ENCODE results near the gene TOPAZ1. TPM values are rescaled to one million over a fixed set of nuclear protein-coding genes. Genes with fewer than 3 reads are reported as not detected.
A peak's percentile ranks its signal among the peaks of the same experiment; 100 is the strongest.

TOPAZ1 gene
- total RNA-seq, 1 donor from 2014 or later, result not detected

DNA sequence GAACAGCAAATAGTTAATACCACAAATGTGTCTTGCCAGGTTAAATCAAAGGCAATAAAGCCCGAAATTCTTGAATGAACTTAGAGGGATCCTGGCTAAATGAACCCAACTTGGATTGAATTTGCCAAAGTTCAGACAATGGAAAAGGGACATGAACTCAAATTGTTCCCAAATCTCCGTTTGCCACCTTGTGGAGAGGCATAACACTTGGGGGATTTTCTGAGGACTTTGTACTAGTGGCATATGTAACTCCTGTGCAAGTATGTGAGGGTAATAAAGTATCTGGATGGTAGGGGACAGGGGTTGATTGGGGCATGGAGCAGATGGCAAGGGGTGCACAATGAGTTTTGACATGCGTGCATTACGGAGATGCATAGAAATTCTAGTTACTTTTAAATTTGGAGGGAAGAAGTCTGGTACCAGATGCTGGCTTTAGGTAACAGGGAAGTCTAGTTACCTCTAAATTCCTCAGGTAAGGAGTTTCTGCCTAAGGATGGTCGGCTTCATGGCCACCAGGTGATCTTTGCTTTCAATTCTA is 95.6 kb downstream of the TOPAZ1 start:
- H3K27me3 Mint-ChIP-seq (ENCODE audit: low read depth), result peaks cover 13% of the 10 kb centered on the region
- H3K27ac Mint-ChIP-seq (ENCODE audit: unreplicated experiment), result peak overlapping the region; percentile 100
- DNase-seq (ENCODE audit: low read depth, low spot score), result no peak
- peaks cover 31% of the 10 kb centered on the region for H3K4me1 Mint-ChIP-seq
- H3K36me3 Mint-ChIP-seq (ENCODE audit: low read depth), result peaks cover 3% of the 10 kb centered on the region
- H3K9me3 Mint-ChIP-seq, result no peaks in the 10 kb centered on the region
- TF ChIP-seq, protein P1, sequence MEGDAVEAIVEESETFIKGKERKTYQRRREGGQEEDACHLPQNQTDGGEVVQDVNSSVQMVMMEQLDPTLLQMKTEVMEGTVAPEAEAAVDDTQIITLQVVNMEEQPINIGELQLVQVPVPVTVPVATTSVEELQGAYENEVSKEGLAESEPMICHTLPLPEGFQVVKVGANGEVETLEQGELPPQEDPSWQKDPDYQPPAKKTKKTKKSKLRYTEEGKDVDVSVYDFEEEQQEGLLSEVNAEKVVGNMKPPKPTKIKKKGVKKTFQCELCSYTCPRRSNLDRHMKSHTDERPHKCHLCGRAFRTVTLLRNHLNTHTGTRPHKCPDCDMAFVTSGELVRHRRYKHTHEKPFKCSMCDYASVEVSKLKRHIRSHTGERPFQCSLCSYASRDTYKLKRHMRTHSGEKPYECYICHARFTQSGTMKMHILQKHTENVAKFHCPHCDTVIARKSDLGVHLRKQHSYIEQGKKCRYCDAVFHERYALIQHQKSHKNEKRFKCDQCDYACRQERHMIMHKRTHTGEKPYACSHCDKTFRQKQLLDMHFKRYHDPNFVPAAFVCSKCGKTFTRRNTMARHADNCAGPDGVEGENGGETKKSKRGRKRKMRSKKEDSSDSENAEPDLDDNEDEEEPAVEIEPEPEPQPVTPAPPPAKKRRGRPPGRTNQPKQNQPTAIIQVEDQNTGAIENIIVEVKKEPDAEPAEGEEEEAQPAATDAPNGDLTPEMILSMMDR (conservative IDR thresholded peaks at IDR 0.05), result no peak
- H3K4me3 Mint-ChIP-seq, result peak overlapping the region; percentile 99

DNA sequence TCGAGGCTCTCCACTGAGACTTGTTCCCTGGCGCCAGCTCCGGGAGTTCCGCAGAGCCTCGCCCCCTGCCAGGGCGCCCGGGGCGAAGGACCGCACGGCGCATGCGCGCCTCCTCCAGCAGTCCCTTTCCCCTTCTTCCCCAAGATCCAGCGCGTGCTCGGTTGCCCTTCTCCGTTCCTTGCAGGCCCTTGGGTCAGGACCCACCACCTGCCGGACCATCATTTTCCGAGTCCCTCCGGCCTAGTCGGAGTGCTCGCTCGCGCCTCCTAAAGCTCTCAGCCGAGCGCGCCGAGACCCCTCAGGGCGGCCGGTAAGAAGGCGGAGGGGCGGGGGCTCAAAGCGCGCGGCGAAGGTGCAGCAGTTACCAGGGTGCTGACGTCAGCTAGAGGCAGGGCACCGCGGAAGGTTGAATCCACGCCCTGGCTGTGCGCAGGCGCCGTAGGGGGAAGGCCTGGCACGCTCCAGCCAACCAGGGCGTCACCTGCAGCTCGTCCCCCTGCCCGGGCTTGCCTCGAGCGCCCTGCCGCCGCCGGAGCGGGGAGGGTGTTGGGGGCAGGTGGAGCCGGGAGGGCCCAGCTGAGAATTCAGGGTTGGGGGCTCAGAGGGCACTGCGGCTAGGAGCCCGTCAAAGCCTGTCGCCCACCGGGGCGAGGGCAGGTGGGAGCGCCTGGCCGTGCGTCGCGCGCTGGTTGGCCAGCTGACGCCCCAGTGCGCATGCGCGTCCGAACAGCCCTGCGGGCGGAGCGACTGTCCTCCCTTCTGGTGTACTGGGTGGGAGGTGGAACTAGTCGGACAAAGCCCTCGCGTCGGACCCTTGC is 96.5 kb downstream of the TOPAZ1 start, which contains the start of gene TCAIM:
TCAIM (plus strand) TSS at position 757 of the 818 bp plus-strand sequence. CDS start 16,017 bp downstream, outside the sequence.
- no peaks in the 10 kb centered on the region for H3K9me3 Mint-ChIP-seq
- H3K4me3 Mint-ChIP-seq, result peak within 1 kb of the TSS; percentile 99
- peaks cover 31% of the 10 kb centered on the region for H3K4me1 Mint-ChIP-seq
- TF ChIP-seq, protein P1 (conservative IDR thresholded peaks at IDR 0.05), result peak; percentile 5
- H3K27ac Mint-ChIP-seq (ENCODE audit: unreplicated experiment), result peak within 1 kb of the TSS; percentile 100
- peak; percentile 96 for DNase-seq (ENCODE audit: low read depth, low spot score)
- H3K27me3 Mint-ChIP-seq (ENCODE audit: low read depth), result peaks cover 9% of the 10 kb centered on the region
- H3K36me3 Mint-ChIP-seq (ENCODE audit: low read depth), result peaks cover 3% of the 10 kb centered on the region

DNA sequence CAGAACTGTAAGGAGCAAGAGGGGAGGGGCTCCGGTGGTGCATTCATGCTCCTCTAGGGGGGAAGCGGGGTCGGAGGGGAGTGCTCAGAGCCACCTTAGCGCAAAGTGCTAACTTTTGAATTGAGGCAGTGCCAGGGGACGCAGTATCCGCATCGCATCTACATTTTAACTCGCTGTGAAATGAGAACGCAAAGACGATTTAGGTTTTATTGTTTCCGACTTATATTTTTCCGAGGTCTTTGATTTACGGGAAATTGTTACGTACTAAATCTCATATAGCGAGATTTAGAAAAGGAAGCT is 97.1 kb downstream of the TOPAZ1 start:
- H3K4me1 Mint-ChIP-seq, result peaks cover 31% of the 10 kb centered on the region
- H3K9me3 Mint-ChIP-seq, result no peaks in the 10 kb centered on the region
- peaks cover 3% of the 10 kb centered on the region for H3K36me3 Mint-ChIP-seq (ENCODE audit: low read depth)

DNA sequence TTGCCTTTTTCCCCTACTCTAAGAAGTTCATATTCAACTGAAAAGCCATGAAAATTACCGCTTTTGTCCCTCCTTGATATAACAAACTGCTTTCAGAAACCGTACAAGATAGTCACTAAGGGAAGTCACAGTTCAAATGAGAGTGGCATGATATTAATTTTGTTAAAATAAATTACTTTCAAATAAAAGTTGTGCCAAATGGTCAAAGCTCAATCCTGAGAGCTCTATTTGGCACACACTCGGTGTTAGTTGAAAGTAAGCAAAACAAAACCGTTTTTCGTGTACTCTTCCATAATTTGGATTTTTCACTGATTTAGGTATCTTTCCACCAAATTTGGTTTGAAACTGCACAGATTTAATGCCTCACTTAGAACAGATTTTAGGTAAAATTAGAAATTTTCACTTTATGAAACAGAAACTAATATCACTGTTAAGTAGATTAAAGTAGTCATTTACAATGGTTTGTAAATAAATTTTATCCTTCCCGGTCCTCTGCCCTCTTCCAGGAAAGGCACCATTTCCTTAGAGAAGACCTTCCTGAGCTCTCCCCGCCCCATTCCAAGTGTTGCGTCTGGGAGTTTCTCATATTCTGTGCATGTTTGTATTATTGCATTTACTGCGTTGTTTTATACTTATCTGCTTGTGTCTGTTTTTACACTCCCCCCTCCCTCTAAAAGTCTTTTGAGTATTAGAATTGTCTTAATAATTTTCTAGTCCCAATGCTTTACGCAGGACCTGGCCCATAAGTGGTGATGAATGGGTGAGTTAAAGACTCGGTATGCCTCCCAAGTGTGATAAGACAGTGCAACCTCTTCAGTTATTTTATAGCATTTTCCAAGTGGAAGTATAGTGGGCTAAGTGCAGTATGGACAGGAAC is 97.7 kb downstream of the TOPAZ1 start:
- TF ChIP-seq, protein P1 (conservative IDR thresholded peaks at IDR 0.05), result no peak
- Mint-ChIP-seq H3K27ac (ENCODE audit: unreplicated experiment) (peak overlapping the region; percentile 99), H3K4me3 (peak overlapping the region; percentile 99), H3K27me3 (ENCODE audit: low read depth) (peaks cover under 1% of the 10 kb centered on the region), H3K4me1 (peaks cover 31% of the 10 kb centered on the region), H3K36me3 (ENCODE audit: low read depth) (peaks cover 3% of the 10 kb centered on the region), H3K9me3 (no peaks in the 10 kb centered on the region)
- no peak for DNase-seq (ENCODE audit: low read depth, low spot score)

More for the DNA sequence above, 97.1 kb downstream of the TOPAZ1 start:
- DNase-seq (ENCODE audit: low read depth, low spot score), result no peak
- peak overlapping the region; percentile 99 for H3K27ac Mint-ChIP-seq (ENCODE audit: unreplicated experiment)
- TF ChIP-seq, protein P1 (conservative IDR thresholded peaks at IDR 0.05), result no peak
- H3K4me3 Mint-ChIP-seq, result peak overlapping the region; percentile 99
- H3K27me3 Mint-ChIP-seq (ENCODE audit: low read depth), result peaks cover 3% of the 10 kb centered on the region

DNA sequence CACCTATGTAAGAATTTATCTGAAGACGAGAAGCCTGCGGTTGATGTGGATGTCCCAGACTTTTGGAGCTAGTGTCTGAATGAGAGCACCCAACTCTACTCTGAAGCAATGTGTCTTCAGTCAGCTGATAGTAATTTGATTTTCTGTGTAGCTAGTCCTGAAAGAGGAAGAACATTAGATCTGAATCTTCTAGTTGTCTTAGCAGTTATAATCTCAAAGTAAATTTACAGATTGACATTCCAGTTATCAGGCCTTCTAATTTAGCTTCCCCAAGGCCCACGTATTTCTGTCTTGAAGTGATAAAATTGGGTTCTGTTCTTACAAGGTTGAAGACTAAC is 98.3 kb downstream of the TOPAZ1 start:
- peaks cover 3% of the 10 kb centered on the region for H3K36me3 Mint-ChIP-seq (ENCODE audit: low read depth)
- H3K4me1 Mint-ChIP-seq, result peaks cover 31% of the 10 kb centered on the region
- no peaks in the 10 kb centered on the region for H3K27me3 Mint-ChIP-seq (ENCODE audit: low read depth)
- no peak overlapping the region for H3K27ac Mint-ChIP-seq (ENCODE audit: unreplicated experiment)
- TF ChIP-seq, protein P1 (conservative IDR thresholded peaks at IDR 0.05), result no peak
- no peaks in the 10 kb centered on the region for H3K9me3 Mint-ChIP-seq
- H3K4me3 Mint-ChIP-seq, result peak overlapping the region; percentile 99
- DNase-seq (ENCODE audit: low read depth, low spot score), result no peak
